Heart left ventricle (tissue), 16 donors: ENCODE measurements around the gene CPEB1. TPM values are rescaled to one million over a fixed set of nuclear protein-coding genes. Genes with fewer than 3 reads are reported as not detected.

Experiments
- ATAC-seq, 4 donors: fragments of 200-7000 bp; cut with Tn5 transposase; one replicate each; pipeline ENCODE4 v1.9.1; 2020 to 2022; ENCODE audit warnings: moderate library complexity in 4 of 4, mild to moderate bottlenecking in 3 of 4, moderate number of reproducible peaks in 1 of 4
- DNase-seq, 5 donors: peaks; one replicate each; pipeline ENCODE4 v3.0.0-alpha.2; 2020
- H3K27ac ChIP-seq, 12 donors: fragments of 200-600 bp; sonication (generic) in 4 of 12; one replicate each; pipeline versions ENCODE4 v1.5.0 to v1.8.0; 2016 to 2022; ENCODE audit warnings: mild to moderate bottlenecking in 2 of 12
- H3K27me3 ChIP-seq, 9 donors: fragments of 200-600 bp; sonication (generic) in 2 of 9; one replicate each; pipeline versions ENCODE4 v1.5.1 to v1.8.0; 2016 to 2022; ENCODE audit warnings: mild to moderate bottlenecking in 3 of 9
- H3K36me3 ChIP-seq, 9 donors: fragments of 200-600 bp; sonication (generic) in 2 of 9; one replicate each; pipeline versions ENCODE4 v1.5.0 to v1.8.0; 2018 to 2022; ENCODE audit warnings: mild to moderate bottlenecking in 2 of 9
- H3K4me1 ChIP-seq, 12 donors: fragments of 200-600 bp; sonication (generic) in 4 of 12; one replicate each; pipeline versions ENCODE4 v1.5.0 to v1.8.0; 2016 to 2022; ENCODE audit warnings: mild to moderate bottlenecking in 3 of 12
- H3K4me3 ChIP-seq, 12 donors: fragments of 200-600 bp; sonication (generic) in 4 of 12; one replicate each; pipeline versions ENCODE4 v1.5.0 to v1.8.0; 2017 to 2022; ENCODE audit warnings: mild to moderate bottlenecking in 9 of 12, moderate library complexity in 4 of 12
- H3K9me3 ChIP-seq, 12 donors: fragments of 200-600 bp; sonication (generic) in 4 of 12; one replicate each; pipeline versions ENCODE4 v1.5.0 to v1.8.0; 2016 to 2022; ENCODE audit warnings: mild to moderate bottlenecking in 1 of 12
- CTCF ChIP-seq, 12 donors: fragments of 200-600 bp; sonication (generic) in 4 of 12; IDR thresholded peaks; one replicate each; pipeline versions ENCODE4 v1.5.0 to v1.8.0; 2018 to 2022; ENCODE audit warnings: antibody characterized with exemption in 12 of 12, mild to moderate bottlenecking in 5 of 12
- POLR2A ChIP-seq, 2 donors: fragments of 450-650 bp; IDR thresholded peaks; one replicate each; pipeline ENCODE4 v1.6.1; 2017; ENCODE audit warnings: antibody characterized with exemption in 2 of 2, mild to moderate bottlenecking in 2 of 2, moderate library complexity in 2 of 2
- WGBS, 4 donors: extraction: QIAGEN DNeasy Blood & Tissue Kit in 2 of 4; methylation state at CpG; one replicate each; pipeline versions ENCODE4 v1.1.5 to v1.1.7; 2013 to 2018; 5-methylcytosine and 5-hydroxymethylcytosine counted together
- intact Hi-C, 10 donors: fragments of 100-400 bp; cut with DNase I; formaldehyde crosslinking; loops; one replicate each; pipeline versions ENCODE4 v1.11.1 to v1.14.2; 2022
- polyA plus RNA-seq, 2 donors: library from polyadenylated mRNA; stranded (reverse); fragments of 200-250 nt; gene quantifications; one replicate each; pipeline ENCODE4 v1.2.3, GENCODE V29; 2013
- total RNA-seq, 9 donors: library from RNA; depleted of rRNA in 2 of 9; stranded (reverse); fragments of >200 nt in 2 of 9; fragmentation: NEBNext Ultra II Directional in 3 of 9; extraction: Animal tissue kit (Norgen Biotek cat#: 25700) in 3 of 9; gene quantifications; one replicate each; pipeline versions ENCODE4 v1.1.0 to v1.2.4, GENCODE V29; 2016 to 2023
- donor health status: ischemic (EF 13 %, LVEDD 7.1; RV severe dilation, severe dysfunction).
- donor health status: healthy with polysubstance abuse.
- donor health status: DM: no; HTN: yes; CAD: no.
- donor health status: DM: no; HTN: no; CAD: no.
- donor health status: ischemic (EF 25% LVEDD 6.9; RV normal size, moderate dysfunction).
- donor health status: ischemic (EF 25% LVEDD 5.7; RV mildly dilated, moderate dysfunction).
- donor health status: healthy.
- donor health status: DM: yes; HTN: yes; CAD: no.
- donor health status: ischemic (EF 35%, LVEDD 5.7; RV mildly dilated, moderate dysfunction).
- donor health status: nonischemic (EF 11% LVEDD 7.7; RV severe dilation, severe dysfunction).
- donor health status: DM: yes; HTN: yes; CAD: no.
- donor health status: PGD.
- donor health status: ischemic (EF 29% LVEDD 5.4; RV normal size, mild dysfunction).
- donor health status: nonischemic (EF 23%, LVEDD 6.1; RV moderate dilation, normal function).

CPEB1 gene
- total and polyA plus RNA-seq, 11 donors, result 0.07 to 8.7 (median 0.54) TPM; not detected in 1

GRCh38 chr15:82554849-82555248 lies 92.3 kb downstream of the CPEB1 start:
- WGBS, 4 donors, result 75 to 95% (median 92%) methylated on average over 2 of the region's 2 CpGs
- H3K36me3 ChIP-seq, result peaks cover 0 to 7% (median 0%) of the 10 kb centered on the region in 9 donors
- H3K27me3 ChIP-seq, result no peaks in the 10 kb centered on the region
- ATAC-seq (no peak), DNase-seq (no peak)
- H3K4me3 ChIP-seq, result no peak overlapping the region
- H3K9me3 ChIP-seq, result no peaks in the 10 kb centered on the region
- intact Hi-C loops, result loop anchor here in 1 of 10 donors (5.0 kb wide), 1 partner anchor 132 kb away; no protein-coding TSS in a partner anchor
- no peaks in the 10 kb centered on the region for H3K4me1 ChIP-seq
- no peak overlapping the region for H3K27ac ChIP-seq
- no peak for TF ChIP-seq POLR2A (IDR thresholded peaks at IDR 0.05)

GRCh38 chr15:82554351-82554750 lies 92.8 kb downstream of the CPEB1 start:
- 75 to 90% (median 88%) methylated on average over 1 of the region's 1 CpG for WGBS, 4 donors
- Histone ChIP-seq H3K27ac (no peak overlapping the region), H3K9me3 (no peaks in the 10 kb centered on the region), H3K36me3 (peaks cover 0 to 7% (median 0%) of the 10 kb centered on the region in 9 donors), H3K27me3 (no peaks in the 10 kb centered on the region), H3K4me1 (no peaks in the 10 kb centered on the region), H3K4me3 (no peak overlapping the region)
- intact Hi-C loops, result no loop called here
- ATAC-seq, result no peak
- no peak for TF ChIP-seq CTCF (IDR thresholded peaks at IDR 0.05)
- no peak for TF ChIP-seq POLR2A (IDR thresholded peaks at IDR 0.05)
- no peak for DNase-seq

- 86 to 92% (median 89%) methylated on average over 1 of the region's 1 CpG for WGBS, 4 donors
- H3K27ac ChIP-seq, result no peak overlapping the region
- no peak for ATAC-seq
- H3K4me1 ChIP-seq, result no peaks in the 10 kb centered on the region
- no peaks in the 10 kb centered on the region for H3K27me3 ChIP-seq
- no peak for DNase-seq
- H3K36me3 ChIP-seq, result peaks cover 0 to 7% (median 0%) of the 10 kb centered on the region in 9 donors
- intact Hi-C loops, result no loop called here
- TF ChIP-seq CTCF (IDR thresholded peaks at IDR 0.05), result no peak
- no peak for TF ChIP-seq POLR2A (IDR thresholded peaks at IDR 0.05)
- no peak overlapping the region for H3K4me3 ChIP-seq
- no peaks in the 10 kb centered on the region for H3K9me3 ChIP-seq
Measured at GRCh38 chr15:82553846-82554245, 93.3 kb downstream of the CPEB1 start.

- intact Hi-C loops, result no loop called here
- no peak overlapping the region for H3K27ac ChIP-seq
- no peaks in the 10 kb centered on the region for H3K9me3 ChIP-seq
- no peak for ATAC-seq
- no peak for DNase-seq
- WGBS, 4 donors, result 51 to 74% (median 64%) methylated on average over 2 of the region's 2 CpGs
- H3K4me1 ChIP-seq, result no peaks in the 10 kb centered on the region
- peaks cover 0 to 7% (median 0%) of the 10 kb centered on the region in 9 donors for H3K36me3 ChIP-seq
- H3K4me3 ChIP-seq, result no peak overlapping the region
- H3K27me3 ChIP-seq, result no peaks in the 10 kb centered on the region
- TF ChIP-seq POLR2A (IDR thresholded peaks at IDR 0.05) (no peak), CTCF (IDR thresholded peaks at IDR 0.05) (no peak)
Measured at GRCh38 chr15:82552861-82553260, 94.3 kb downstream of the CPEB1 start.

- intact Hi-C loops, result no loop called here
- Histone ChIP-seq H3K9me3 (no peaks in the 10 kb centered on the region), H3K27me3 (no peaks in the 10 kb centered on the region), H3K36me3 (peaks cover 0 to 7% (median 0%) of the 10 kb centered on the region in 9 donors), H3K27ac (no peak overlapping the region), H3K4me3 (no peak overlapping the region), H3K4me1 (no peaks in the 10 kb centered on the region)
- no peak for DNase-seq
- TF ChIP-seq POLR2A (IDR thresholded peaks at IDR 0.05), result no peak
- no peak for TF ChIP-seq CTCF (IDR thresholded peaks at IDR 0.05)
- WGBS, 4 donors, result 74 to 78% (median 76%) methylated on average over 5 of the region's 5 CpGs
- no peak for ATAC-seq
Measured at GRCh38 chr15:82551646-82552247, 95.4 kb downstream of the CPEB1 start.
